ENCODE data around the gene RAB33A.

RAB33A gene

GRCh38 chrX:130196466-130196865 lies 24.7 kb downstream of the RAB33A start:
- DNase-seq (ENCODE audit: low spot score), result no peak
- no peak for TF ChIP-seq CTCF (IDR thresholded peaks at IDR 0.05)
- Histone ChIP-seq H3K4me3 (no peak overlapping the region), H3K27ac (no peak overlapping the region)

DNA sequence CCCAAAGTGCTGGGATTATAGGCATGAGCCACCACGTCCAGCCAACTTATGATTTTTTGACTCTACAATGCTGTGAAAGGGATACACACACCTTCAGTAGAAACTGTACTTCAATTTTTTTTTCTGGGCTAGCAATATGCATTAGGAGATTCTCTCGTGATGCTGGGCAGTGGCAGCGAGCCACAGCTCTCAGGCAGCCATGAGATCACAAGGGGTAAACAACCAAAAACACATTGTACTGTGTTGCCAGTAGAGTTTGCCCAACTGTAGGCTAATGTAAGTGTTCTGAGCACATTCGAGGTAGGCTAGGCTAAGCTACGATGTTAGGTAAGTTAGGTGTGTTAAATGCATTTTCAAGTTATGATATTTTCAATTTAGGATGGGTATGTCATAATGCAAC lies 25.7 kb downstream of the RAB33A start:
- Histone ChIP-seq H3K27ac (no peak overlapping the region), H3K4me3 (no peak overlapping the region)
- no peak for TF ChIP-seq CTCF (IDR thresholded peaks at IDR 0.05)
- no peak for DNase-seq (ENCODE audit: low spot score)

DNA sequence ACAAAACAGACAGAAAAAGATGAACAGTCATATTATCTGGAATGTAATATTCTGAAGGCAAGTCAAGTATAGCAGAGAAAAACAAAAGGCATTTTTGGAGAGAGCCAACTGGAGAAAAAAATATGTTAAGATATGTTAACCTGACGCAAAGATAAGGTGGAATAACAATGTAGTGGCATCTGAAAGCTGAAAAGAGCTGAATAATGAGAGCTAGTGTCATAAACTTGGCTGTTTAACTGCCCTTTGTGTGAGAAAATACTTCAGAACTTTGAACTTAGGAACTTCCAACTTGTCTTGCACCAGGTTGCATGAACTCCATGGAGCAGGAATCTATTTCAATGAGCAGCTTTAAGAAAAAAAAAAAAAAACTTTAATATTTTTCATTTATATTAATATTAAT lies 32.9 kb downstream of the RAB33A start:
- DNase-seq (ENCODE audit: low spot score), result no peak
- H3K27ac ChIP-seq, result no peak overlapping the region
- TF ChIP-seq CTCF (IDR thresholded peaks at IDR 0.05), result no peak
- H3K4me3 ChIP-seq, result no peak overlapping the region

DNA sequence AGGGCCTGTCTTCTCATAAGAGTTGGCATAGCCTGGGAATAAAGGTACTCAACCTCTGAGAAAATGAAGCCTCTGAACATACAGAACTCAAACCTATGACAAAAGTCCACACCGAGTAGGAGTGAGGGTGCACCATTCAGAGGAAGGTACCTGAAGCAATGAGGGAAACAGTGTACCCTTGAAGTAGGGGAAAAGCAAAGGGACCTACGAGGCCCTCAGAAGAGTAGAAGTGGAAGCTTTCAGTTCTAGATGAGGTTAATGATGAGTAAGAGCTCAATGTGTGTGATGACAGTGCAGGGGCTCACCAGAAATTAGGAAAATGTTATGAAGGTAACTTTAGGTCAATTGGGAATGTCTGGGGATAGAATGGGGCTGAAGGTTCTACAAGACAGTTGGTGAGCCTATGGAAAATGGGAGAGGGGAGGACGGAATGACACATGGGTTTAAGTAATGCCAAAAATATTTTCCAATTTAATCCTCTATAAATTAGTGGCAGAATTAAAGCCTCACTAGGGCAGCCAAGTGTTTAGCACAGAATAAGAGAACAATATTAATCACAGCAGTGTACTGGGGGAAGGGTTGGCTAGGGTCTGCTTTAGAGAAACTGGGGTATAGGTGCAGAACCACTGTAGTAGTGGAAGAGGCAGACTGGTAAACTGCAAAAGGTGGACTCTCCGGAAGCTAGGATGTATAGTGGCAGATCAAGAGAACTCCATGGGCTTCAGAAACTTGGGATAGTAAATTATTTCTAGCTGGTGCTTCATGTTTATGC lies 39.8 kb downstream of the RAB33A start:
- no peak overlapping the region for H3K4me3 ChIP-seq
- TF ChIP-seq CTCF (IDR thresholded peaks at IDR 0.05), result no peak
- no peak overlapping the region for H3K27ac ChIP-seq
- DNase-seq (ENCODE audit: low spot score), result no peak

DNA sequence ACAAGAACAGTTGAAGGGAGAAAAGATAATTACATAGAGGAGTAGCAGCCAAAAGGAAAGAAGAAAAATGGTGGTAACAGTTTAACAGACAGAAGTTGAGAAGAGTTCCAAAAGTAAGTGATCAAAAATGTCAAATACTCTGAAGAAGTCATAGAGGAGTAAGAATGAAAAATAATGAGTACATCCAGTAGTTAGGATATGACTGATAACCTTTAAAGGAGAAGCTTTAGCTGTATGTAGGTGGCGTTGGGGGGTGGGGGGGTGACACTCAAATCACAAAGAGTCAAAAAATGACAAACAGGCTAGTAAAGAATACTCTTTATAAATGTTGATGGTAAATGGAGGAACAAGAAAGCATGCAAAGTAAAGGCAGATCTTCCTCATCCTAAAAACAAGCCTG lies 40.6 kb downstream of the RAB33A start:
- H3K4me3 ChIP-seq, result no peak overlapping the region
- TF ChIP-seq CTCF (IDR thresholded peaks at IDR 0.05), result no peak
- no peak for DNase-seq (ENCODE audit: low spot score)
- no peak overlapping the region for H3K27ac ChIP-seq

- no peak overlapping the region for H3K4me3 ChIP-seq
- DNase-seq (ENCODE audit: low spot score), result no peak
- TF ChIP-seq CTCF (IDR thresholded peaks at IDR 0.05), result no peak
- no peak overlapping the region for H3K27ac ChIP-seq
These were observed 41.6 kb downstream of the RAB33A start for GRCh38 chrX:130213376-130213775.

- no peak overlapping the region for H3K4me3 ChIP-seq
These were observed 44.6 kb downstream of the RAB33A start for GRCh38 chrX:130216320-130216719.

More at GRCh38 chrX:130216320-130216719, 44.6 kb downstream of the RAB33A start:
- no peak for TF ChIP-seq CTCF (IDR thresholded peaks at IDR 0.05)
- no peak overlapping the region for H3K27ac ChIP-seq
- no peak for DNase-seq (ENCODE audit: low spot score)
